Daoy (cell line): Measurements from ENCODE around the gene BRD2. TPM values are rescaled to one million over a fixed set of nuclear protein-coding genes. Genes with fewer than 3 reads are reported as not detected.

Experiments used
- DNase-seq: peaks from one replicate; pipeline ENCODE4 v3.0.0-alpha.2; 2015; ENCODE audit warnings: low read depth
- total RNA-seq: library from RNA; depleted of rRNA; stranded (reverse); fragments of >200 nt; shearing (Covaris generic); gene quantifications from 2 replicates; pipeline ENCODE4 v1.2.3, GENCODE V29; 2014

BRD2 gene
- total RNA-seq, 1 experiment from 2014 or later = 108 TPM

DNA sequence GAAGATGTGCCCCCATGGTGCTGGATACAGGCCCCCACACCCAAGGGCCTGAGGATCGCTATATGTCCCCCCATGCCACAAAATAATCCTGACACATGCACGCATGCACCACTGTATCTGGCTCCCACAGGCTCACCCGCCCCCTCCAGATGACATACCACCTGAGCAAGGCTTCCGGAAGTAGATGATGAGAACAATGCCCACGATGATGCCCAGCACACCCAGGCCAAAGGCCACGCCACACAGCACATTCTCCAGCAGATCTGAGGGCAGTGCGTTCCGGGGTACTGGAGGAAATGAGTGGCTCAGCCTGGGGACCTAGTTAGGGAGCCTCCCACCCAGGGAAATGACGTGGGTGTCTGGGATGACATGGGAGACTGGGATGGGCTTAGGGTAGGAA lies 19.3 kb upstream of the BRD2 start:
- no peak for DNase-seq

DNA sequence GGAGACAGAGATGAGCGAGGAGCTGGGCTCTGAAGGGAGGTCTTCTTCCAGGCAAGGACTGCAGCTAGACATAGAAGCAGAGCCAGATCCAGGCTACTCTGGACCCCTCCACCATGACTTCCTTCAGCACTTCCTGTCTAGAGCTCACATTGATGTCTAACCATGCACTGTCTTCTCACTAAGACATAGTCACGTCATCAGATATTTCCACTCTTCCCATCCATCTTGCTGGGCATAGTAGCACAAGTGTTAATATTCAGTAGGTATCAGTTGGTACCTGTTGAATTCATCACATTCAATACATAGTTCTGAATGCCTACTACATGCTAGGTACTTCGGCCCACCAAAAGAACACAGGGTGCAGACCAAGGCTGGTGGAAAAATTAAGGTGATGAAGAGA lies 18.4 kb upstream of the BRD2 start:
- no peak for DNase-seq

DNA sequence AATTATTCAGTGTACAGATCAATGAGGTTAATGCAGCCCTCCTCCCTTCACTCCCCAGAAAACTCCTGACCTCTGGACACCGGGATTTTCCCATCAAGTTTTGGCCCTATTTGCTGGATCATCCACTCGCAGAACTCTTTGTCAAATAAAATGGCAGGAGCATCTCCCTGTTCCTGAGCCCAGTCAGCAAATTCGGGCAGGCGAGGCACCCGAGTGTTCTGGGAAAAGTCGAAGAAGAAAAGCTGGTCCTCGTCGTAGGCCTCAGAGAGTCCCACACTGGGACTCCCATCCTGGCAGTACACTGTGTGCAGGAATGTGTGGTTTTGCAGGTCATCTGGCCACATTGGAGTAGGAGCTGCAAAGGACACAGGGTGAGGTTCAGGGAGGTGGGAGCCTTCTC lies 17.9 kb upstream of the BRD2 start:
- DNase-seq = no peak

DNA sequence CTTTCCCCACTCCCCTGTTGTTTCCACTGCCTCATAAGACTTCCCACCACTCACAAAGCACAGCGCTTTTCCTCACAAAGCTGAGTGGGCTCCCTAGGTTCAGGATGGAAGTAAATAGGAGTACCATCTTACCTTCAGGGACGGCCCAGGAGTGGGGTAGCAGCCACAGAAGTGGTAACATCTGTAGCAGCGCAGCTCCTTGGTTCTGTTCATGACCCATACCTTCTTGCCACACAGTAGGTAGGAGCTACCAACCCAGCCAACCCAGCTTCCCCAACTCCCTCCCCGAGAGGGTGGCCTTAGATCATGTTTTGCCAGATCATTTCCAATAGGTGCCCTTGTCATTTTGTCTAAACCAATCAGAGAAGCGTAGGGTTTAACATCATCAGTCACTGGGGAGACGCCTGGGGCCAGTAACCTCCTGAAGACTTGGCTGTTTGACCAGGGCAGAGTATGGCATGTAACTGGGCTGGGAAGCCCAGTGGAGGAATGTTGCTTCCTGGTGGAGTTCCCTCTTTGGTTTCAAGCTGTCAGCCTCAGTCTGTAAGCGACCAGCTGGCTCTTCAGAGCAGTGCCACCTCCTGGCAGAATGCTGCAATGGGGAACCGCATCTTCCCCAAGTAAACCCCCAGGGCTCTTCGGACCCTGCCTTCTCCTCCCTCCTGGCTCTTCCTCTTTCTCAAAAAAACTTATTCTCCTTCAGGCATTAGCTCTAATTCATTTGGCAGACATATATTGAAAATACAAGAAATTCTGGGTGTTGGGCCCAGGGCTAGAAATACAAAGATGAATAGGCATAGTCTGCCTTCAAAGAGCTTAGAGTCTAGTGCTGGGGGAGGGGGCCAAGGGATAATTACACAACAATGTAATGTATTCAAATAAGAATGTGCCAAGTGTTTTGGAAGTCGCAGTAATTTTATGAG lies 15.3 kb upstream of the BRD2 start, which contains the start of gene HLA-DMA:
HLA-DMA (minus strand) TSS at position 281 of the 923 bp plus-strand sequence; CDS start at position 220, 61 bp downstream.
- DNase-seq = peak; percentile 87

DNA sequence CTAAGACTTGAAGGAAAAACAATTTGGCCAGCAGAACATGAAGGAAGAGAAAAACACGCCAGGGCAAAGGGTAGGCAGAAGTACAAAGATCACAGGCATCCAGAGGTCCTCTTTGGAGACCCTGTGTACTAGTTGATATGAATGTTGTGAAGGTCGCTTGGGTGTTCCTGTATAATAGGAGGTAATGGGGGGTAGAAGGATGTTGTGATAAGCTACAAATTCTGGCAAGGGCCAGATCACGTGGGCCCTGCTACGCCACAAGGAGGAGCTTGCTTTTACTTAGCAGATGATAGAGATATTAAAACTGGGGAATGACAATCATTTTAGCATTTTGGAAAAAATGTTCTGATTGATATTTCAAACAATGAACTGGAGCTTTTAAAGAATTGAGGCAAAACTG lies 14.6 kb upstream of the BRD2 start:
- DNase-seq = no peak

DNA sequence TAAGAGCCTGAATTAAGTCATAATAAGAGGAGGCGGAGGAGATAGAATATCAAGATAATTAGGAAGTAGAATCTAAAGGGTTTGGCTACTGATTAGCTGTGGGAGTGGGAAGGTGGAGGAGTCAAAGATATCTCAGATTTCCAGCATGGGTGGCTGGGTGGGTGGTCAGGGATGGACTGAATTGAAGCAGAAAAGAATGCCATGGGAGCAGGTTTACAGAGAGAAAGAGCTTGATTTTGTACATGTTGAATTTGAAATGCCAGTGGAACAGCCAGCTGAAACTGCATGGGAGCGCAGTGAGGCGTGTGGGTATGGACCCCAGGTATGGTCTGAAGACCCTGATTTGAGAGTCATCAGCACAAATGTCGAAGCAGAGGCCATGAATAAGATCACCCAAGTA lies 14.1 kb upstream of the BRD2 start:
- no peak for DNase-seq

DNA sequence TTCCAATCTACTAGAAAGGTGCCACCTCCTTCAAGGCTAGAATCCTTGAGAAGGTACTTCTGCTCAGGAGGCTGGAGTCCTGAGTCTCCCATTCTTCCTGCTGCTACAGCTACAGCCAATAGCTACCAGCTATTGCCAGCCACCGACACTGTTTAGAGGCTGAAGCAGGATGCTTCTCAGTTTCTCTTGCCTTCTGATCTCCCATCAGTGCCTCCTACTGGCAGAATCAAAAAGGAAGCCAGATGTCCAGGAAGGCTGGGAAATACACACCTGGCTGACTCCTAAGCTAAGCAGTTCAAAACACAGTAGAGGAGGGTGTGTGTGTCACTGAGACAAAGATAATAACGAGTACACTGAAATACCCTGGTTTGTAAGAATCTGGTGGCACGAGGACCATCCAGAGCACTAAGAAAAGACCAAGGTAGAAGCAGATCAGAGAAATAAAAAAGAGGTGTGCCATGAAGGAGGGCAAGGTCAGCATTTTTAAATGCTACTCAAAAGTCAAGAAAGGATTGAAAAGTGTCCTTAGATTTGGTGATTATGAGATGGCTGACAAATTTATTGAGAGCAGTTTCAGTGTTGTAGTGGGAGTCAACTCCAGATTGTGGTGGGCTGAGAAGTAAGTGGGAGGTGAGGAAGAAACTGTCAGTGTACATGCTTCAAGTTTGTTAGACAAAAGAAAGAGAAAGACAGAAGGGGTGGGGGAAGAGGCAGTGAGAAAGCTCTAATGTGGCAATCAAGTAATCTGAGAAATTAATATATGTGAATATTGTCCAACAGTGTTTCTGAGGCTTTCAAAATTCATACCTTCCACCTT lies 13.2 kb upstream of the BRD2 start:
- no peak for DNase-seq

DNA sequence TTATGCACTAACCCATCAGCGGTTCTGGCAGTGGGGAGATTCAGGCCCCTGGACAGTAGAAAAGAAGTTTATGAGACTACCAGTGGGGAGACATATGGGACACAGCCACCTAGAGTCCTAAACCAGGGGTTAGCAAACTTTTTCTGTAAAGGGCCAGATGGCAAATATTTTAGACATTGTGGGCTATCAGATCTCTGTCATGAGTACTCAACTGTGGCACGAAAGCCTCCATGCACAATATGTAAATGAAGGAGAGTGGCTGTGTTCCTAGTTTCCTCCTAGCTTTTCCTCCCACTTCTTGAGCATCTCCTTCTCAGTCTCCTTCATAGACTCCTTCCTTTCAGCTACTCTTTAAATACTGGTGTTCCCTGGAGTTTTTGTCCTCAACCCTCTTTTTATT lies 12.2 kb upstream of the BRD2 start:
- no peak for DNase-seq

DNA sequence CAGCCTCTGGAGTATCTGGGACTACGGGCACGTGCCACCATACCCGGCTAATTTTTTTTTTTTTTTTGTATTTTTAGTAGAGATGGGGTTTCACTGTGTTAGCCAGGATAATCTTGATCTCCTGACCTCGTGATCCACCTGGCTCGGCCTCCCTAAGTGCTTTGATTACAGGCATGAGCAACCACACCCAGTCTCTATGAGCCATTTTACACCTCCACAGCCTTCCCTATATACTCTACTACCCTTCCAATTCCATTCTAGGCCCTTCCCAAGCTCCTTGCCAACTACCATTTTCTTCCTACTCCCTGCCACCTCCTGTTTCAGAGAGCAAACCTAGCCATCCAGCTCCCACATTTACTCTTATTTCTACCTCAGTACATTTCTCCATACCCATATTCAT lies 7.8 kb upstream of the BRD2 start:
- DNase-seq = no peak

DNA sequence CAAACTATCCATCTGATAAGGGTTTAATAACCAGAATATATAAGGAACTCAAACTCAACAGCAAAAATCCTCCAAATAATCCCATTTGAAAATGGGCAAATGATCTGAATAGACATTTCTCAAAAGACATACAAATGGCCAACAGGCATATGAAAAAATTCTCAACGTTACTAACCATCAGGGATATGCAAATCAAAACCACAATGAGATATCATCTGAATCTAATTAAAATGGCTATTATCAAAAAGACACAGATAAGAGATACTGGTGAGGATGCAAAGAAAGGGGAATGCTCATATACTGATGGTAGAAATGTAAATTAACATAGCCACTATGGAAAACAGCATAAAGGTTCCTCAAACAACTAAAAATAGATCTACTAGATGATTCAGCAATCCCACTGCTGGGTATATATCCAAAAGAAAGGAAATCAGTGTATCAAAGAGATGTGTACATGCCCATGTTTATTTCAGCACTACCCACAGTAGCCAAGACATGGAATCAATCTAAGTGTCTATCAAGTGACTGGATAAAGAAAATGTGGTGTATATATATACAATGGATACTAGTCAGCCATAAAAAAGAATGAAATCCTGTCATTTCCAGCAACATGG lies 6.1 kb upstream of the BRD2 start:
- DNase-seq = no peak

DNA sequence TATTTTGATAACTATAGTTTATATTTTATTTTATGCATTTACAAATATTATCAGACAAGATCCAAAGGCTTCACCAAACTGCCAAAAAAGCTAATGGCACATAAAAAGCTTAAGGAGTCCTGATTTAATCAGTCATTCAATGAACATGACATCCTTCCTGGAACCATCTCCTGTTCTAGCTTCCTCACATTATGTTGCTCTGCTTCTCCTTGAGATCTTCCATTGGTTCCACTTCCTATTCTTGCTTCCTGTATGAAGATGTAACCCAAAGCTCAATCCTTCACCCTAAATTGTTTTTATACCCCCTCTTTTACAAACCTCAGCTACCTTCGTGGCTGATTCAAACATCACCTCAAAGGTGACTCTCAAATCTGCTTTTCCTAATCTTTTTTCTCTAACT lies 4.5 kb upstream of the BRD2 start:
- DNase-seq = no peak

DNA sequence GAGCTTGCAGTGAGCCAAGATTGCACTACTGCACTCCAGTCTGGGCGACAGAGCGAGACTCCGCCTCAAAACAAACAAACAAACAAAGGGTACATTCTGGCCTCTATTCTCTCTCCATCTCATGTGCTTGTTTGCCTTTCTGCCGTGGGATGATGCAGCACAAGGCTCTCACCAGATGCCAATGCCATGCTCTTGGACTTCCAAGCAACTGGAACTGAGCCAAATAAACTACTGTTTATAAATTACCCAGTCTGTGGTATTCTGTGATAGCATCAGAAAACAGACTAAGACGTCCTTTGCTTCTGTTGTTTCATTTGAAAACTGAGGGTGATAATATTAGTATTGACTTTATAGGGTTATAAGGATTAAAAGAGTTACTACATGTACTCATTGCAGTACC lies 3.6 kb upstream of the BRD2 start:
- DNase-seq = no peak

DNA sequence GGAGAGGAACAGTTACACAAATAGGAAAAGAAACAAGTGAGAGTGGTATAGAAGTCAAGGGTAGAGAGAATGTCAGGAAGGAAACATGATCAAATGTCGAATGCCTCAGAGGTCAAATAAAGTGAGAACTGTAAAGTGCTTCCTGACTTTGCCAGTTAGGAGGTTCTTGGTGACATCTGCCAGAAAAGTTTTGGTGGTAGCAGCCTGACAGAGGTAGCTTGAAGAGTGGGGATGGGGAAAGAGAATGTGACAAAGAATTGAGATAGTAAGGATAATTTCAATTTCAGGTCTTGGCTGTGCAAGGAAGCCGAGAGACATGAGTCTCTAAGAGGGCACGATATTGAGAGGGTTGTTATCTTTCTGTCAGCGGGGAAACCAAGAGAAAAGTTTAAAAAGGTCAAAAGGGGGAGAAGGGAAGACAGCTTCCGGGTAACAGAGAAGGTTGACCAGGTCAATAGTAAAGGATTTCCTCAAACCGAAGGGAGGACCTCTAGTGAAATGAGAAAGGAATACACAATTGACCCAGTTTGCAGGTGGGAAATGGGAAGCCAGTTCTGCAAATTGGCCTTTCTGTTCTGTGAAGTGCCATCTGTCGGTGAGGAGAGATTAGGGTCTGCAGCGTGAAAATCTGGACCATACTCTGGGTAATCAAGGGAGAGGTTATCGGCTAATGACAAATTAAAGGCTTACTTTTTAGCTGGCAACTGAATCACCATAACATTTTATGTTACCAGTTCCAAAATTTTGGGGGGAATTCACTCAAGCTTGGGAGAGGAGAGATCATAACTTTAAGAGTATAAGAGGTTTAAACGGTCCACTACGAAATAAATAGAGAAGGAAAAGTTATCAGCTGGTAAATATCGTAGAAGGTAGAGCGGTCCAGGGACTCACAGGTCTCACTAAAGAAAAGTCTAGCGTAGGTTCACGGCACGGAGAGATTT lies 973 bp upstream of the BRD2 start:
- DNase-seq = peak; percentile 72

DNA sequence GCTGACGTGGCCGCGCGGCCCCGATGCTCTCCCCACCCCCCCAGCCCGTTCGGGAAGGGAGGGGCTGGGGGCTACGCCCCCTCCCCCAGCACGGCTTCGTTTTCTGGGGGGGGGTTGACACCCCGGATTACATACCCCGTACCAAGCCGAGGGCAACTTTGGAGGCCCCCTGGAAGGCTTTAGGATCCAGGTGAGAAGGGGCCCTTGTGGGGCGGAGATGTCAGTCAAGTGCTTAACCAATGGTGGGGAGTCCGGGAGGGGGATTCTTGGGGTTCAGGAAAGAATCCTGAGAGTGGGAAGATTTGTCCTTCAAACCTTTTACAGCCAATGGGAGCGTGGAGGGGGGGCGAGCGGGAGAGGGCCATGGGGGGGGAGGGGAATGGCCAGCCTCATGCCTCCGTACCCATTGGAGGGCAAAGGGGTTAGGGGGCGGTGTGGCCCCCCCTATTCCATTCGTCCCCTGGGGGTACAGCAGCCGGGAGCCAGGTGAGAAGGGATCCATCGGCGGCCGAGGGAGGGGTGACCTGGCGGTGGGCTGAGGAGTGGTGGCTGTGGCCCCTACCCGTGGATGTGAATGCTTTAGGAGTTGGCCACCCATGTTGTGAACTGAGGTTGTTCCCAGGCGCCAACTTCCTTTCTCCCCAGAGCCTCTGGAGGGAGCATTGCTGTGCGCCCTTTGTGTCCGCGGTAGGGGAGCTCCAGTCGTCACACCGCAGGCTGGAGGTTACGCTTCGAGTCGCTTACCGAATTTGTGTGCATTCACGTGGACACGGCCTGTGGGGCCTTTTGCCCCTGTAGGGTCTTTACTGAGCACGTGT lies 682 bp downstream of the BRD2 start:
- peak; percentile 94 for DNase-seq

DNA sequence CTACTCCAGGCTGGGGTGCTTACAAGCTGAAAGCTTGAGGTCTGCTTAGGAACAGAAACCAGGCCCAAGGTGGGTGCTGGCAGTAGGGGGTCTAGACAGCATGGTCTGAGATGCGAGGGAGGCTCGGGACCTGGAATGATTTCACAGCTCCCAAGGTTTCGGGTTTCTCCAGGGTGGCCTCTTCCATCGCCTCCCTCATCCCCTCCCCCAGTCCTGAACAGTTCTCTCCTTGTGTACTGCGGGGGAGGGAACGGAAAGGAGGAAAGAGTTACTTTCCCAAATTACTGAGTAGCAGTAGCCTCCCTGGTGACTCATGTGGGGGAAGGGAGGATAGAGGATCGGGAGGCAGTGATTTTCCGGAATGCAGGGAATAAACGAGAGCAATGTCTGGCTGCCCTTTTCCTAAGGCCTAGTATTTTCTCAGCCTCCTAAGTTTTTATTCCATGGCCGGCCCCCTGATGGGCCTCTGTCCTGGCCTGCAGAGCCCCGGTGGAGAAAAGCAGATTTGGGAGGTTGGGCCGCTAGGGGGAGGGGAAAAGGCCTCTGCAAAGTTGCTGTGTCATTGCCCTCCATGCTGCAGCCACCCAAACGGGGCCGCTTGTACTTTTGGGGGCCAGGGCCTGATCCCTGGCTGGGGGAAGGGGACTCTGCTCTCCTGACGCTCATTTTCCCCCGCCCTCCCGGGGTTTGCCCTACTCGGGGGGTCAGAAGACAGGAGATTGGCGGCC lies 1.5 kb downstream of the BRD2 start:
- peak; percentile 97 for DNase-seq

DNA sequence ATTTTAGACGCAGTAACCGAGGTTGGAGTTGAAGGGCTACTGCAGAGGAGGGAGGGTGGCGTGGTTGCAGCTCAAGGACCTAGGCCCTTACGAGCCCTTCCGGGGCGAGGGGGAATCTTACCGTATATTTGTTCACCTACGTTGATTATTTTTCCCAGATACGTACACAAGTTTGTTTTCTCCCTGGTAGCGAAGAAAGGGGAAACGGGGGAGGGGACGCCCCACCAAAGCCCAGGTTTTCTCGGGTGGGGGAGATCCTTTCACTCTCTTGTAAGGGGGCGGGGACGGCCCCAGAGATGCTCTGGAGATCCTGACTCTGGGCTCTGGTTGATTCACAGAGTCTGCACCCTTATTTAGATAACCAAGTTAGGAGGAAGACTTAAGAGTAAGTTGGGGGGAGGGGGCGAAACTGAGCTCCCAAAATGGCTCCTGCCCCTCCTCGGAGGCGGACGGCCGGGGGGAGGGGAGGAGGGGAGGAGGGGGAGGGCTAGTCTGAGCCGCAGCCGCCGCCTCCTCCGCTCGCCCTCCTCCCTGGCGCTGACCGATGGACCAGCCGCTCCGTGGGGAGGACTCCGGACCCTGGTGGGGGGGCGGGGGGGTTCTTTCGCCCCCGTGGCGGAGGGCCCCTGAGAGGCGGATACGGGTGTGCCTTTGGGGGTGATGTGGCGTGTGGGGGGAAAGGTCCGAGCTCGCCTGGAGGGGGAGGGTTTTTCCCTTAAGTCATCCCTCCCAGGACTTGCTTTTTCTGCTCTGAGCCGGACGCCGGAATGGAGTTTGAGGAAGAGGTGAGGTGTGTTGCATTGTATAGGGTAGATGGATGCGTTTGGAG lies 2.2 kb downstream of the BRD2 start:
- DNase-seq = peak; percentile 96

DNA sequence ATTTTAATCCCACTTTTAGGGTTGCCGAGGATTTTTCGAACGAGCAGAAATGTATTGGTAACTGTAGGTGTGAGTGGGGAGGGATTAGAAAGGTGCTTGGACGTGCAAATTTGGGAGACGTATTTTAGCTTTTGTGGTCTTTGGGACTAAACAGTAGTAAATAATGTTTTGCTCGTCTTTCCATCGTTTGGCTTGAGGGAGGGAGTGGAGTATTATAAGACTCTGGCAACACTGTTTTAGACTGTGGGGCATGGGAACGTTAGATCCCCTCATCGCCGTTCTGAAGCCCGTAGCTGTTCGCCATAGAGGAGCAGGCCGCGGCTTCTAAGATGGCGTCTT lies 2.8 kb downstream of the BRD2 start:
- DNase-seq = no peak

DNA sequence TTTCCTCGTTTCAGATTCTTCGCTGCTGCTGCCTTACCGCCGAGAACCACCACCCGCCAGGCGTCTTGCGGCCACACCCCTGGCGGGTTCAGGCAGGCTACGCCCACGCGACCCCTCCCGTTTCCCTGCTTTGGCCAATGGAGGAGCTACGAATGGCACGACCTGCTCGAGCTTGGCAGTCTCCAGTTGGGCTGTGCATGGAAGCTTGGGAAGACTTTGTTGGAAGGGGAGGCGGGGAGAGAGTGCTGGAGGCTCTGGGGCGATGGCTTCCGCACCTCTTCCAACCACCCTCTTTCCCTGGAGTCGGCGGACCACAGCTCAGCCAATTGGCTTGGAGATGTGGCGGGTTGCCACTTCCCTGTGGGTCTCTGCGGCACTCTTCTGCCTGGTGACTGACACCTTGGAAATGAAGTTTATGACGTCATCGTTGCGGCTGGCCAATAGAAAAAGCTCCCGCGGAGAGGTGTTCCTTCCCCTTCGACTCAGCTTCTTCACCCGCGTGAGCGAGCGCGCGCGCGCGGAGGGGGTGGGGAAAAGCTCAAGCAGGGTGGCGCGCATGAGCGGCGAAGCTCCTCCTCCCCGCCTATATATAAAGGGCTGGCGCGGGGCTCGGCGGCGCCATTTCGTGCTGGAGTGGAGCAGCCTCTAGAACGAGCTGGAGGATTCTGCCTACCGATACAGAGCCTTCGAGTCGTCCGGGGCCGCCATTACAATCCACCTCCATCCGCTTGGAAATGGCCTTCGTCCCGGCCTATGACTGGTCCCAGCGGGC lies 3.4 kb downstream of the BRD2 start:
- DNase-seq = peak; percentile 100
